HG02970 (cell line): ENCODE data around the gene SLC9A8.
"Not testable (repeated sequence)": the region's sequence is repeated elsewhere in the genome, so short reads cannot be mapped to it uniquely, and the experiment has no call there.

Experiments
- ATAC-seq: cut with Tn5 transposase; IDR thresholded peaks from one replicate; pipeline ENCODE4 v1.9.1; 2021; ENCODE audit warnings: mild to moderate bottlenecking, moderate library complexity, moderate number of reproducible peaks; ENCODE audit not compliant: unreplicated experiment, low FRiP score

Gene SLC9A8

GRCh38 chr20:49786196-49786595 lies 26.4 kb upstream of the SLC9A8 start:
- ATAC-seq: no peak

DNA sequence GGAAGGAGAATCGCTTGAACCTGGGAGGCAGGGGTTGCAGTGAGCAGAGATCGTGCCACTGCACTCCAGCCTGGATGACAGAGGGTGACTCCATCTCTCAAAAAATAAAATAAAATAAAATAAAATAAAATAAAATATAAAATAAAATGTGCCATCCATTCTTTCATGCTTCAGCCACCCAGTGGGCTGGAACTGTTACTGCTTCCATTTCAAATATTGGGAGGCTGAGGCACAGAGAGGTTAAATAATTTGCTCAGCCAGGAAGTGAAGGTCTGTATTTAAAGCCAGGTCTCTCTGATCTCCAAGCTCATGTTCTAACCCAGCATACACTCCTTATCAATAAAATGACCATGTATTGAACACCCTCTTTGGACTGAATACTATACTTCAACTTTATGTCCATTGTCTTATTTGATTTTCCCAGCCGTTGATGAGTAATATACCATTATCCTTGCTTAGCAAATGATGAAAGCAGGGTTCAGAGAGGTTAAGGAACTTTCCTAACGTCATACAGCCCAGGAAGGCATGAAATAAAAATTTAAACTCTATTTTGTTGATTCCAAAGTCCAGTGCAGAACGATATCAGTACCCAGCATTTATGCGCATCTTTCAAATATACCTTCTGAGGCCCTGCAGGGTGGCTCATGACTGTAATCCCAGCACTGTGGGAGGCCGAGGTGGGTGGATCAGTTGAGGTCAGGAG lies 25.8 kb upstream of the SLC9A8 start:
- ATAC-seq: no peak

- no peak for ATAC-seq
Observed at GRCh38 chr20:49787371-49788357, 25.0 kb upstream of the SLC9A8 start.

GRCh38 chr20:49790077-49790798 lies 22.4 kb upstream of the SLC9A8 start:
- no peak for ATAC-seq

DNA sequence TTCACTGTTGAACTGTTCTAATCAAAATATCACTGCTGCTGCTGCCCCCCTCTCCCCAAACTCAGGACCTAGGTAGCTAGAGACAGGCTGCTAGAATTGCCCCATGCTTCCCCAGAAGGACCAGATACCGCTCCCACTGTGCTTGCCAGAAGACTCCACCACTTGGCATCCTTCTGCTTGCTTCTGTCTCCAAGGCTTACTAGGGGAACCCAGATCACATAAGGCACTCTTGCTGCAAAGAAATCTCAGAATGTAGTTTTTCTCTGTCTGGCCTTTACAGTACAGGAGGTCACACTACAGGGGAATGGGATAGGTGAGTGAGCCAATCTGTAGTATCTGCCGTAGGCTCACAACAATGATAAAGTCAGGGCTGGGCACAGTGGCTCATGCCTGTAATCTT lies 21.5 kb upstream of the SLC9A8 start:
- ATAC-seq: no peak

DNA sequence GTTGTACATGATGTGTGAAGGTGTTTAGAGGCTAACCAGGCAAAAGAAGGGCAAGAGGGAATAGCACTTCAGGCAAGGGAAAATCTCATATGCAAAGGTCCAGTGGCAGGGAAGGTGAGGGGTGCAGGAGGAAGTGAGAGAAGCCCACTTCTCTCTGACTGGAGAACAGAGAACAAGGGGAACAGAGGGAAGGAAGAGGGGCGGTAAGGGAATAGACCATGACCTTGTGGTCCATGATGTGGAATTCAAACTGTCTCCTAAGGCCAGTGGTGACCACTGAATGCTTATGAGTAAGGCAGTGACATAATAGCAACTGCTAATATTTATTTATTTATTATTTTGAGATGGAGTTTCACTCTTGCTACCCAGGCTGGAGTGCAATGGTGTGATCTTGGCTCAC lies 20.6 kb upstream of the SLC9A8 start:
- ATAC-seq: no peak

DNA sequence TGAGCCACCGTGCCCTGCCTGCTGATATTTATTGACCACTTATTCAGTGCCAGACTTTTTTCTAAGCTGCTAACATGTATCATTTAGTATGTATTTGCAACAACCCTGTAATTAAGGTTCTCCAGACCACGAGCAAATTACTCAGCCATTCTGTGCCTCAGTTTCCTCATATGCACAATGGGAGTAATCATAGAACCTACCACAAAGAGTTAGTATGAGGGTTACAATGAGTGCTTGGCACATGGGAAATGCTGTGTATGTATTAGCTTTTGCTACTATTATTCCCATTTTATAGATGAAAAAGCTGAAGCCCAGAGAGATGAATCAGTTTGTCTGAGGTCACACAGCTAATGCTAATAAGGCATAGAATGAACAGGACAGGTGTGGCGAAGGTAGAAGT lies 20.0 kb upstream of the SLC9A8 start:
- no peak for ATAC-seq

- no peak for ATAC-seq
Observed at GRCh38 chr20:49794336-49795134, 18.1 kb upstream of the SLC9A8 start.

GRCh38 chr20:49795135-49795424 lies 17.5 kb upstream of the SLC9A8 start:
- no peak for ATAC-seq

DNA sequence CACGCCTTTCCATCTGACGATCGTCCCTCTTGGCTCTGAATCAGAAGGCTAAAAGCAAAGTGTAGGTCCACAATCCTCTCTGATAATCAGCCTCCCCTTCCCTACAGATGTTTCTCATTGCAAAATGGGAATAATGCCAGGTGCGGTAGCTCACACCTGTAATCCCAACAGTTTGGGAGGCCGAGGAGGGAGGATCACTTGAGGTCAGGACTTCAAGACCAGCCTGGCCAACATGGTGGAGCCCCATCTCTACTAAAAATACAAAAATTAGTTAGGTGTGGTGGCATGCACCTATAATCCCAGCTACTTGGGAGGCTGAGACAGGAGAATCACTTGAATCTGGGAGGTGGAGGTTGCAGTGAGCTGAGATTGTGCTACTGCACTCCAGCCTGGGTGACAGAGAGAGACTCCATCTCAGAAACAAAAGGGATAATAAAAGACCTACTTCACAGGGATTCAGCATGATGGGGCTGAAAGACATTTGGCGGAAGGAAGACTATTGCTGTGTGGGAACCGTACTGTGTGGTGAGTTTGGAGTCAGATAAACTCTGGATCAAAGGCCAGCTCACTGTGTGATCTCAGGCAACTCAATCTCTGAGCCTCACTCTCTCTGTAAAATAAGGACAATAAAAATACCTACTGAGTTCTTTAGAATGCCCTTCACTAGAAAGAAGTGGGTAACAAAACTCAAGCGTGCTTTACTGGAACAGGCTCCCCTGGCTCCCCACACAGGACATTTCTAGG lies 15.9 kb upstream of the SLC9A8 start:
- ATAC-seq: no peak

GRCh38 chr20:49797344-49797615 lies 15.3 kb upstream of the SLC9A8 start:
- no peak for ATAC-seq

DNA sequence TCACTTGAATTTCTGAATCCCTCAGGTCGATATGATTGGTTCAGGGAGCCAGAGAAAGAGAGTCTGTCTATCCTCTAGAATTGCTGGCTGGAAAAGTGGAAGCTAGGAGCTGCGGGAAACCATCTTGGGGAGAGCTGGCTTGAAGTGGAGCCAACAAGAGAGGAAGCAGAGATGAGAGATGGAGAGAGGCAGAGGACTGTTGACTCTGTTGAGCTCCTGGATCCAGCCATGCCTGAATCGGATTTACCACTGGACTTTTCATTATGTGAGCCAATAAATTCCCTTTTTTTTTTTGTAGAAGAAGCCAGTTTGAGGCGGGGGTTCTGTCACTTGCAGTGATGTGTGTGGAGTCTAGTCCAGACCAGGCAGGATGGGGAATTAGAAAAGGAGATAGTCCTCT lies 13.9 kb upstream of the SLC9A8 start:
- ATAC-seq: no peak

- ATAC-seq: no peak
Observed at GRCh38 chr20:49799698-49800097, 12.9 kb upstream of the SLC9A8 start.

GRCh38 chr20:49803418-49803817 lies 9.2 kb upstream of the SLC9A8 start:
- no peak for ATAC-seq

DNA sequence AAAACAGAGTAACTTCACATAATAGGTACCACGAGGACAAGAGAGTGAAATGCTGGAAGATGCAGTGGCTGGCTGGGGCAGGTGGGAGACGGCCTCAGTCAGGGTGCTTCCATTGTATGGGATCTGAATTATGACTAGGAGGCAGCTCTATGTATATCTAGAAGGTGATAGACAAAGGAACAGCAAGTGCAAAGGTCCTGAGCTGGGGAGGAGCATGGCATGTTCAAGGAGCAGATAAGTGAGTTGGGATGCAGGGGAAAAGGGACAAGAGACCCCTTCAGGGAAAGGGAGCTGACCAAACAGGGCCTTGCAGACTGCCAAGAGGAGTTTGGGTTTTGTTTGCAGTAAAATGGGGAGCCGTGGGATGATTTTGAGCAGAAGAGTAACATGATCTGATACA lies 8.3 kb upstream of the SLC9A8 start:
- no peak for ATAC-seq

DNA sequence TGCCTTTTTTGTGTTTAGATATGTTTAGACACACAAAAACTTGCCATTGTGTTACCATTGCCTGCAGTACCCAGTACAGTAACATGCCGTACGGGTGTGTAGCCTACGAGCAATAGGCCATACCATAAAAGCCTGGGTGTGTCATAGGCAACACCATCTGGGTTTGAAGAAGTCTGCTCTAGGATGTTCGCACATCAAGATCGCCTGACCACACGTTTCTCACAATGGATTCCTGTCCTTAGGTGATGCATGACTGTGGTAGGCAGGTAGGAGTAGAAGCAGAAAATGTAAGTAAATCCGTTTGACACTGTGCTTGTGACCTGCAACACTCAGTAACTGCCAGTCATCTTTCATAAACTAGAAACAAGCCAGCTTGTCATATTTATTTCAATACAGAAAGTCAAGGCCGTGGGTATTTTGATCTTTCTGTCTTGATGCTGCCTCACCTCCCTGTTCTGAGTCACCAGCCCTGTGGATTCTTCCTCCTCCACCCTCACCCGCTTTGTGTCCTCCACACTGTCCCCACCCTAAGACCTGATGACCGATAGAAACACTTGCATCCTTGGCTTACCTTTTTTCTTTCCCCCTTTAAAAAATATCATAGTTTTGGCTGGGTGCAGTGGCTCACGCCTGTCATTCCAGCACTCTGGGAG lies 7.3 kb upstream of the SLC9A8 start:
- ATAC-seq: not testable (repeated sequence)

DNA sequence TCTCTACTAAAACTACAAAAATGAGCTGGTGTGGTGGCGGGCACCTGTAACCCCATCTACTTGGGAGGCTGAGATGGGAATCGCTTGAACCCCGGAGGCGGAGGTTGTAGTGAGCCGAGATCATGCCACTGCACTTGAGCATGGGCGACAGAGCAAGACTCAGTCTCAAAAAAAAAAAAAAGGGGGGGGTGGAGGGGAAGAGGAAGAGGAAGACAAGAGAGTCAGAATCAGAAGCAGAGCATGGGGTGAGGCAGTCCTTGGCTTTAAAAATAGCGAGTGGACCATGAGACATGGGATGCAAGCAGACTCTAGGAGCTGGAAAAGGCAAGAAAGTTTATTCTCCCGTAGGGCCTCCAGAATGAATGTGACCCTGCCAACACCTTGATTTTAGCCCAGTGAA lies 3.9 kb upstream of the SLC9A8 start:
- ATAC-seq: no peak

- no peak for ATAC-seq
Observed at GRCh38 chr20:49809803-49810359, 2.7 kb upstream of the SLC9A8 start.

DNA sequence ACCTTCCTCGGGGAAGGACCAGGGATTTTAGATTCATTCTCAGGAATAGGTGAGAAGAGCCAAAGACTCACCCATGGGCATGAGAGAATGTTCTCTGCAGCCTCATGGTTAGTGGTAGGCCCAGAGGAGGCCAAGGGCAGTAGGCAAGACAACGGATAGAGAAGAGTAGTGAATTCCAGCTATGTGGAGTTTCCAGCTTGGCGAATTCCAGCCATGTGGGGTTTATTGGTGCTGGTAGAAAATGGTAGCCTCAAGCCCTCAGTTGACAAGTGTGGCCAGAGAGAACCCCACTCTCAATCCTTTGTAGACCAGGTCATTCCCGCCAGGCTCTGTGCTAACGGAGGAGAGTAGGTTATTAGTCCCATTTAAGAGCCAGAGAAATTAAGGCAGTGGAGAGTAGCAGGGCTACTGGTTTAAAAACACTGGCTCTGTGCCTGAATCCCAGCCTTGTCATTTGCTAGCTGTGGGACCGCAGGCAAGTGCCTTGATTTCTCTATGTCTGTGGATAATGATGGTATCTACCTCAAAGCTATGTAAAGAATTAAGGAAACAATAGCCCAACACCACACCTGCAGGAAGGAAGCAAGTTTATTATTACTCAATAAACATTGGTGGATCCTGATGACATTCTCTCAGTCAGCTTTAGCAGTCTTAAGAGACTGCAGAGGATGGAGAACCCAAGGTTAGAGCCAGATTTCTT lies 2.0 kb upstream of the SLC9A8 start:
- ATAC-seq: no peak
